Prostate gland (tissue), 2 donors: ENCODE data around the gene VIPR2. TPM values are rescaled to one million over a fixed set of nuclear protein-coding genes. Genes with fewer than 3 reads are reported as not detected.

ENCODE experiments used
- DNase-seq: peaks from one replicate; pipeline ENCODE4 v3.0.0-alpha.2; 2019; ENCODE audit warnings: low spot score
- H3K27ac ChIP-seq, 2 donors: fragments of 200-600 bp; sonication (generic); 2 replicates each; pipeline ENCODE4 v1.5.1; 2017 to 2019
- H3K27me3 ChIP-seq: fragments of 200-600 bp; sonication (generic); replicated peaks from 2 replicates; pipeline ENCODE4 v1.5.1; 2019; ENCODE audit not compliant: insufficient read depth
- H3K36me3 ChIP-seq, 2 donors: fragments of 200-600 bp; sonication (generic); 1 replicate in 1 of 2; 2 replicates in 1 of 2; pipeline versions ENCODE4 v1.5.1 to v1.8.1; 2017 to 2019
- H3K4me1 ChIP-seq: fragments of 200-600 bp; sonication (generic); replicated peaks from 2 replicates; pipeline ENCODE4 v1.5.1; 2019
- H3K4me3 ChIP-seq, 2 donors: fragments of 200-600 bp; sonication (generic); 2 replicates each; pipeline ENCODE4 v1.5.1; 2017 to 2019
- H3K9me3 ChIP-seq: fragments of 200-600 bp; sonication (generic); 2 replicates; pipeline ENCODE4 v1.5.1; 2017
- CTCF ChIP-seq, 4 experiments: fragments of 200-600 bp in 2 of 4; fragments of 450-650 bp in 2 of 4; sonication (generic) in 2 of 4; IDR thresholded peaks; 1 replicate in 3 of 4; 2 replicates in 1 of 4; pipeline ENCODE4 v1.5.1; 2016 to 2019; ENCODE audit warnings: antibody characterized with exemption in 4 of 4, mild to moderate bottlenecking in 2 of 4, moderate library complexity in 2 of 4
- POLR2A ChIP-seq: fragments of 450-650 bp; IDR thresholded peaks from one replicate; pipeline ENCODE4 v1.6.1; 2016; ENCODE audit warnings: antibody characterized with exemption, mild to moderate bottlenecking
- POLR2AphosphoS5 ChIP-seq: sonication (generic); formaldehyde crosslinking; IDR thresholded peaks from one replicate; pipeline ENCODE4 v1.6.1; 2017; ENCODE audit warnings: antibody characterized with exemption
- WGBS: methylation state at CpG from one replicate; pipeline ENCODE4 v1.1.5; 2018; 5-methylcytosine and 5-hydroxymethylcytosine counted together
- intact Hi-C: fragments of 100-400 bp; cut with DNase I; formaldehyde crosslinking; loops from one replicate; pipeline ENCODE4 v1.14.2; 2022
- total RNA-seq, 2 donors: library from RNA; depleted of rRNA; stranded (reverse); fragments of >200 nt; gene quantifications; one replicate each; pipeline ENCODE4 v1.1.0, GENCODE V29; 2016

Gene VIPR2
- total RNA-seq, 2 donors from 2014 or later: 1.0 to 13.5 TPM

DNA sequence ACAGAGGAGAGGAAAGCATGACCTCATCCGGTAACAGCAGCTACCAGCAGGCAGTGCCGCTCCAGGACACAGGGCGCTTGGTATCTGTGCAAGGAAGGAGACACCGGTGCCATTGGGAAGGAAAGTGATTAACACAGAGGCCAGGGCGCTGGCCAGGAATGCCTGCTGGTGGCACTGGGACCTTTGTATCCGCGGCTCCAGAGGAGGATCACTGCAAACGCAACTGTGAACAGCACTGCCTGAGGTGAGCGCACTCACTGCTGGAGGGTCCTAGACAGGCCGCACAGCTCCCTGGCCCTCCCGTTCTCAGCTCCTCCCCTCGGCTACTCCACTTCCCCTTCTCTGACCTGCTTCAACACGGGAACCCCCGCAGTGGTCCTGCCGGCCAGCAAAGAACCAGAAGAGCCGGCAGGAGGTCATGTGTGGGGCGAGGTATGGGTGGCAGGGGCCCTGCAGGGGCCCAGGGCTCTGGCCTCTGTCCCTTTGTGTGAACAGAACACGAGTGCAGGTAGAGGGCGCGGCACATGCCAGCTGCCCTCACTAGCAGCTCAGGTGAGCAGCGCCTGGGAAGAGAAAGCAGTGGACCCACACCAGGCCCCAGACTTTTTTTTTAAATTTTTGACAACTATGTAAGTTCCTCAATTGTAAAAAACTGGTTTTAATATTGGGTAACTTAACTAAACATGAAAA, 107.6 kb downstream of the VIPR2 start:
- TF ChIP-seq POLR2A (no peak), POLR2AphosphoS5 (no peak), CTCF (IDR thresholded peaks at IDR 0.05) (no peak)
- intact Hi-C loops: no loop called here
- H3K4me1 ChIP-seq: no peaks in the 10 kb centered on the region
- no peak overlapping the region for H3K27ac ChIP-seq
- H3K4me3 ChIP-seq: no peak overlapping the region
- H3K9me3 ChIP-seq: no peaks in the 10 kb centered on the region
- no peaks in the 10 kb centered on the region for H3K27me3 ChIP-seq
- H3K36me3 ChIP-seq: no peaks in the 10 kb centered on the region
- 67% methylated on average over 21 of the region's 21 CpGs for WGBS
- DNase-seq: no peak

DNA sequence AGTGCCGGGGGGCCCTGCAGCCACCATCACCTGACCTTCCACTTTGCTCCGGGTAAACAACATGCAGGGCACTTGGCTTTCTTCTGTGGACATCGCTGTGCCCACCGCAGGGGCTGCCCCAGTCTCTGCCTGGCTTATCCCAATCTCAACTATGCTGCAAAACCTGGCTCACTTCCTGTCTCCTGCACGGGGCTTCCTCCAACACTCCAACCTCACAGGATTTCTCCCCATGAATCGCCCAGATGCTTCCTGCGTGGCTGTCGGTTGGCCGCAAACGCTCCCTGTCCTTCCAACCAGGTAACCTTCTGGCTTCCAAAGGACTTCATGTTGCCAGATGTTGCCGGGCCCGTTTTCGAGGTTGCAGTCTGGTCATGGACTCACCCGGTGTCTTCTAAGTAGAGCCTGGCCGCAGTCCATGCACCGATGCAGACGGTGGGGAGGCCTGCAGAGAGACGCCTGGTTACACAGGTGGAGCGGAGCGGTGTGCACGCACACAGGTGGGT, 109.0 kb downstream of the VIPR2 start:
- Histone ChIP-seq H3K4me3 (no peak overlapping the region), H3K27me3 (no peaks in the 10 kb centered on the region), H3K4me1 (no peaks in the 10 kb centered on the region), H3K27ac (no peak overlapping the region), H3K9me3 (no peaks in the 10 kb centered on the region), H3K36me3 (no peaks in the 10 kb centered on the region)
- no peak for DNase-seq
- no peak for TF ChIP-seq CTCF (IDR thresholded peaks at IDR 0.05)
- no peak for TF ChIP-seq POLR2AphosphoS5
- TF ChIP-seq POLR2A: no peak
- intact Hi-C loops: no loop called here
- 88% methylated on average over 21 of the region's 21 CpGs for WGBS

DNA sequence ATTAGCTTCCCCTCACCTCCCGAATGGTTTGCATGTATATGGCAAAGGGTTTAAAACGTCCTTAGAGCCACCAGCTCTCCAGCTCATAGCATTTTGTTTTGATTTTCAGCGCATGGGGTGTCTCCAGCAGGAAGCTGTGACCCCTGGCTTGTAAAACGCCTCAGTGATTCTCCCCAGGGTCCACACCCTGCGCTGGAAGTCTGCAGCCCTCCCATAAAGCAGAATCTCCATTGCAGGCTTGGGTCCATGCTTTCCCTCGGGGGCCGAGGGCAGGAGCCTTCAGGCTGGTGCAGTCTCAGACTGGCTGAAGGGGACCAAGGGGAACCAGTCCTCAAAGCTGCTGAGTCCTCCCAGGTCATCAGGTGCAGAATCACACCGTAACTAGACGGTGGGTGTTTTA, 109.7 kb downstream of the VIPR2 start:
- H3K36me3 ChIP-seq: no peaks in the 10 kb centered on the region
- 87% methylated on average over 9 of the region's 9 CpGs for WGBS
- DNase-seq: no peak
- H3K4me1 ChIP-seq: no peaks in the 10 kb centered on the region
- no peak overlapping the region for H3K4me3 ChIP-seq
- TF ChIP-seq POLR2AphosphoS5 (no peak), POLR2A (no peak), CTCF (IDR thresholded peaks at IDR 0.05) (no peak)
- H3K27ac ChIP-seq: no peak overlapping the region
- no peaks in the 10 kb centered on the region for H3K9me3 ChIP-seq
- H3K27me3 ChIP-seq: no peaks in the 10 kb centered on the region
- intact Hi-C loops: no loop called here

- no peak overlapping the region for H3K4me3 ChIP-seq
- TF ChIP-seq POLR2A (no peak), POLR2AphosphoS5 (no peak), CTCF (IDR thresholded peaks at IDR 0.05) (no peak)
- no peak for DNase-seq
- no peaks in the 10 kb centered on the region for H3K9me3 ChIP-seq
- intact Hi-C loops: no loop called here
- H3K27me3 ChIP-seq: no peaks in the 10 kb centered on the region
- no peaks in the 10 kb centered on the region for H3K4me1 ChIP-seq
- no peaks in the 10 kb centered on the region for H3K36me3 ChIP-seq
- H3K27ac ChIP-seq: no peak overlapping the region
- 71% methylated on average over 10 of the region's 10 CpGs for WGBS
Measured at GRCh38 chr7:159034394-159034793, 110.3 kb downstream of the VIPR2 start.

DNA sequence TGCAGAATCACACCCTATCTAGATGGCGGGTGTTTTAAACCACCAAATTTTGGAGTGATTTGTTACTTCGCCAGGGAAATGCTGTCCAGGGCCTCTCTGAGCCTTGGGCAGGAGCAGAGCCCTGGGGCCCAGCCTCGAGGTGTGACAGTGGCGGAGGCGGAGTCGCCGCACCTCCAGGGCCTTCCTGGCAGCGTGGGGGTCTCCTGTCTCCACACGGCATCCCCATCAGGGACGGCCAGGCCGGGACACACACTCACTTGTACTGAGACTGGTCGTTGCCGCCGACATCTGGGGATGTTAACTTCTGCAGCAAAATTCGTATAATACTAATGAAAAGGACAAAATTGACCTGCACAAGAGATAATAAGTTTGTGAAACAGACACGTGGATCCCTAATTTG, 110.7 kb downstream of the VIPR2 start:
- Histone ChIP-seq H3K27me3 (no peaks in the 10 kb centered on the region), H3K27ac (no peak overlapping the region), H3K36me3 (no peaks in the 10 kb centered on the region), H3K4me1 (no peaks in the 10 kb centered on the region), H3K4me3 (no peak overlapping the region), H3K9me3 (no peaks in the 10 kb centered on the region)
- no peak for DNase-seq
- 83% methylated on average over 16 of the region's 16 CpGs for WGBS
- no peak for TF ChIP-seq CTCF (IDR thresholded peaks at IDR 0.05)
- TF ChIP-seq POLR2A: no peak
- no peak for TF ChIP-seq POLR2AphosphoS5
- intact Hi-C loops: no loop called here
